NCI-H510A (cell line): ENCODE data around the gene CERS6.
A peak's percentile ranks its signal among the peaks of the same experiment; 100 is the strongest.

Experiments used
- DNase-seq: peaks from one replicate; lab custom pipeline; 2025; lab: John Stamatoyannopoulos, UW

The CERS6 gene

DNA sequence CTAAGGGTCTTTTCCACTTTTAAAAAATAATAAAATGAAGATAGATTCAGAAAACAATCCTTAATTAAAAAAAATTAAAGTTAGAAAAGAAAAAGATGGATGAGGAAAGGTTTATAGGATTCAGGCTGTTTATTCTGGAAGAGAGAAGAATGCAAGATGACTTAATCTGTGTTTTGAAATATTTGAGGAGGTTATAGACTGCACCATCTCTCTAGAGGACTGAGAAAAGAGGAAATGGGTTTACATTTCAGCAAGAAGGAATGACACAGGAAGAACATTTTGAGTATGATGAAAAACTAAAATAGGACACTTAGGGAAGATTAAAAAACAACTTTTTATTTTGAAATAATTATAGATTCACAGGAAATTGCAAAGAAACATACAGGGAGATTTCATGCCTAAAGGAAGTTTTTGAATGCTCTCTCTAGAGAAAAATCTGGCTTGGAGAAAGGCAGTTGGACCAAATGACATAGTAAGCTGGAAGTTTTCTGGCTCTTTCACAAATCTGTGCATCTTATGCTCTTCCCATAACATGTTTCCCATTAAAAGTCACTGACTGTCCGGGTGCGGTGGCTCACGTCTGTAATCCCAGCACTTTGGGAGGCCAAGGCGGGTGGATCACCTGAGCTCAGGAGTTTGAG, 75.0 kb downstream of the CERS6 start:
- DNase-seq: no peak

DNA sequence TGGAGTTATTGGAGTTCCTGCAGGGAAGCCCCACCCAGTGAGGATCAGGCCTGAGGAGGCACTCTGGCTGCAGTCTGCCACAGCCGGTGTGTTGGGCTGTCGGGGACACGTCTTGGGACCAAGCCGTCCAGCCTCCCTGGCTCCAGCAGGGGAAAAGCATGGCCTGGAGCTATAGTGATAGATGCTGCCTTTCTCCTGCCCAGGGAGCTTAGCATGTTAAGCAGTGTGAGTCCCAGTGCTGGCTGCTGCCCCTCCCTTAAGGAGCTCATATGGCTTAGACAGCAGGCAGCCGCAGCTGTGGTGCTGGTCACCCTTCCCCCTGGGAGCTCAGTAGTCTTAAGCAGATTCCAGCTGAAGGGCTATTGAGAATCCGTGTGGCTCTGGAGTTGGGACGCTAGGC, 78.9 kb downstream of the CERS6 start:
- DNase-seq: no peak

- no peak for DNase-seq
These were observed 80.9 kb downstream of the CERS6 start for GRCh38 chr2:168536925-168537466.

DNA sequence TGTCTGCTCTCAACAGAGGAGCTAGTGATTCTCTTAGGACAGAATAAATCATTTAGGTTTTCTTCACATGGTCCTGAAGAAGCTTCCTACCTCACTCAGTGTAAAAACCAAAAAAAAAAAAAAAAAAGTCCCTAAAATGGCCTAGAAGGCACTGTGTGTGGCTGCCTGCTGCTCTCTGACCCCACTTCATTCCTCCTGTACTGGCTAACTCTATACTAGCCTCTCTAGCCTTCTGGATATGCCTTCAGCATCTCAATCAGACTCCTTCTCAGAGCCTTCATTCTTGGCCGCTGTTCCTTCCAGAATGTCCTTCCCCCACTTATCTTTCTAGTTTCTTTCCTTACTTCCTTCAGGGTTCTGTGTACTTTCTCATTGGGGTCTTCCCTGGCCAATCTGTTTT, 82.1 kb downstream of the CERS6 start:
- no peak for DNase-seq

GRCh38 chr2:168538534-168538933, 82.5 kb downstream of the CERS6 start:
- no peak for DNase-seq

DNA sequence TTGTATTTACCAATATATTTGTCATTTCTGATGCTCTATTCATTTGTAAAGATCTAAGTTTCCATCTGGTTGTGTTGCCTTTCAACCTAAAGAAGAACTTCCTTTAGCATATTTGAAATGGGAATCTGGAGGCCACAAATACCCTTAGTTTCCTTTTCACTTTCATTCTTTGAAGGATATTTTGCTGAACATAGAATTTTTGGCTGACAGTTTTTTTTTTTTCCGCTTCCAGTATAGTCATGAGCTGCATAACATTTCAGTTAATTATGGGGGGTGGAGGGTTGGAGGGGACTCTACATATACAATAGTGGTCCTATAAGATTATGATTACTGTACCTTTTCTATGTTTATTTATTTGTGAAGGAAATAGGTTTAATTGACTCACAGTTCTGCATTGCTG, 83.9 kb downstream of the CERS6 start:
- DNase-seq: no peak

- DNase-seq: no peak
These were observed 85.8 kb downstream of the CERS6 start for GRCh38 chr2:168541858-168542257.

GRCh38 chr2:168543037-168543436, 87.0 kb downstream of the CERS6 start:
- DNase-seq: no peak

DNA sequence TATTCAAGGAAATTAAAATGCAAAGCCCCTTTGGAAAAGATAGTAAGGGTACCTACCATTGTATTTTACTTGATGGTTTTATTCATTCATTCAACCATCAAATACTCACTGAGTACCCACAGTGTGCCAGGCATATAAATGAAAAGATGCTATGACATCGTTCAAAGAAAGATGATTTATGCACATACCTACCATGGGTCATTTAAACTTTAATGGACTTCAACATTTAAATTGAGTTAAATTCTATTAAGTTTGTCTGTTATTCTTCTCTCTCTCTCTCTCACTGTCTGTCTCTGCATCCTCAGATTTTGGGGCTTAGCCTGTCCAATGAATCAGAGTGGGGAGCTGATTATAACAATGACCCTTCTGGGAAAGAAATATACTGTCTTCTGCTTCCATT, 87.9 kb downstream of the CERS6 start:
- DNase-seq: no peak

DNA sequence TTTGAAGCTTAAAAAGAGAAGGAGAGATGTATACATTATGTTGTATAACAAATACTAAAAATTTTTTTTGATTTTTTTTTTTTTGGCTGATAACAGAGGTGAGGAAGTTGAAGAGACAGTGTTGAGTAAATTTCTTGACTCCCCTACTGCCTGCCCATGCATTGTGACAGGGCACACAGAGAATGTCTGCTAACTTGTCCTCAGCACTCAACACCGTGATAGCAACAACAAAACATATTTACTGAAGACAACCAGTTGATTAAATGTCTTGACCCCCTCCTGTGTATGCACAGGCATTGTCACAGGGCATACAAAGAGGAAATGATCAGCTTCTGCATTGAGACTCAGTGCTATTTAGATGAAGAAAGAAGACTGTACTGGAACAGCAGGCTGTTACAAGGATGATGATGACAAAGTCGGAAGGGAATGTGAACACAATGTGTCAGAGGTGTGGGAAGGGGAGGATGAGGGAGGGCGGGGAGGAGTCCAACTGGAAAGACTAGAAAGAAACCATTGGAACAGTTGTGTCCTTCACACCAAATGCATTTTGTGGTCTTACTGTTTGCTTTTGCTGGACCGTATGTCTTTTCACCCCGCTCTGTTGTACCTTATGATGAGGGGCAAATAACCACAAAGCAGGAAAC, 89.5 kb downstream of the CERS6 start:
- DNase-seq: no peak

DNA sequence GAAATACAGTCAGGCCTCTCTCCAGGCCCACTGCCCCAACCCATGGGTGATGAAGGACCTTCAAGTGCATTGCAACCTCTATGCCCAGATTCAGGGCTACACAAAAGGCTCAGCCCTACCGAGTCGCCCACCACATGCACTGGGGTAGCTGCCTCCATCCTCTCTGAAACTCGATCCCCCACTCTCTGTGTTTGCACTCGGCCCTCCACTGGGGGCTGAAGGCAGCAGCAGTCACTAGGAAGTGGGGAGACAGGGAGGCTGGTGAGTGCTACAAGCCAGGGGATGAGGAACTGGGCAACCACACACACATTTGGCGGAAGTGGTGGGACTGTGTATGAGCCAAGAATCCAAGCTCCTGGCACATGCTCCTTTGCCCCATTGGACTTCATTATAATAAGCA, 94.6 kb downstream of the CERS6 start:
- no peak for DNase-seq

DNA sequence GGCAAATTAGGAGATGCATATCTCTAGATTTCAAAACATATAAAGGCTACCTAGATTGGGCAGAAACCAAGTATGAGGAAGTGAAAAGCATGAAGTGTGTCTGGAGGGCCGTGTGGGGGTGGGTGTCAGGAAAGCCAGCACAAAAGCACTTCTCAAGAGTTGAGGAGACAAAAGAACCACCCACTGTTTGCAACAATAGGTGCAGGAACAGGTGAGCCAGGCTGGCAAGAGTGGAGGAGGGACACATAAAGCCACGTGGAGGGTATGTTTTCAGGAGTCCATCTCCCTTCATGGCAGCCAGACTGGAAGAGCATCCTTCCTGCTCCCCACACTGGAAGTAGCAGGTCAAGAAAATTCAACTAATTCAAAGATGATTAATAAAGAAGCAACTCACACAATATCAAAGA, 96.4 kb downstream of the CERS6 start:
- peak; percentile 60 for DNase-seq

DNA sequence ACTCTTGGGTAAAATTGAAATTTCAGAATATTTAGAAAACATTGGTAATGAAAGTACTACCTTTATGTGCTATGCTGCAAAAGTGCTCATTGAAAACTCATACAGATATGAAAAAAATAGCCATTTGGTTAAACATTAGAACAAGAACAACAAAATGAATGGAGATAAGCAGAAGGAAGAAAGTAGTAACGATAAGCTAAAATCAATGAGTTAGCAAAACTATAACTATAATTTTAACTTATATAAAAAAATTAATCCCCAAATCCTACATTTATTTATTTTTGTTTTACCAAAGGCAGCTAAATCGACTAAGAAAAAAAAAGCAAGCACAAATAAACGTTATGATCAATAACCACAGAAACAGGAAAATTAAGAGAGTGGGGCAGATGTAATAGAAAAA, 99.2 kb downstream of the CERS6 start:
- no peak for DNase-seq

DNA sequence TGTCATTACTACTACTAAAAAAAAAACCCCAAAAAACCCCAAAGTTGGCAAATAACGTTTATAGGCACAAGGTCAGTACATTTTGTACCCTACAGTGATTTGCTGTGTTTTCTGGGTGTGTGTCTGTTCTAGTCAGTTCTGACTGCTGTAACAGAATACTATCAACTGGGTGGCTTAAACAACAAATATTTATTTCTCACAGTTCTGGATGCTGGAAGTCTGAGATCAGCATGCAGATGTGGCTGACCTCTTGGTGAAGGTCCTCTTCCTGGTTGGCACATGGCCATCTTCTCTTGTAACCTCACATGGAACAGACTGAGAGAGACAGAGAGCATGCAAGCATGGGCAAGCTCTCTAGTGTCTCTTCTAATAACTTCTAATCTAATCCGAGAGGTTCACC, 103.1 kb downstream of the CERS6 start:
- no peak for DNase-seq

GRCh38 chr2:168560817-168561499, 104.9 kb downstream of the CERS6 start:
- no peak for DNase-seq

GRCh38 chr2:168561991-168562390, 105.9 kb downstream of the CERS6 start:
- DNase-seq: no peak

DNA sequence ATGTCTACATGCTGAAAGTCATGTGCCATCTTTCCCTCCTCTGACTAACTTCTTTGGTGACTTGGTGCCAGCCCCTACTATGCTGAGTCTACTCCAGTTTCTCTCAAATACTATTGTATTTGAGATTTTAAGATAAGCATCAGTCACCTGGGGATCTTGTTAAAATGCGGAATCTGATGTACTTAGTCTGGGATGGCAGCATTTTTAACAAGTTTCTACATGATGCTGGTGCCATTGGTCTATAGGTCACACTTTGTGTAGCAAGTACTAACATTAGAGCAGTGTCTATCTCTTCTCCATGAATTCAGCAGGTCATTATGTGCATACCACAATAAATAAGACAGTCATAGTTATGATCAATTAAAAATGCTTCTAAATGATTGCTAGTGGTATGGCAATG, 106.9 kb downstream of the CERS6 start:
- no peak for DNase-seq

DNA sequence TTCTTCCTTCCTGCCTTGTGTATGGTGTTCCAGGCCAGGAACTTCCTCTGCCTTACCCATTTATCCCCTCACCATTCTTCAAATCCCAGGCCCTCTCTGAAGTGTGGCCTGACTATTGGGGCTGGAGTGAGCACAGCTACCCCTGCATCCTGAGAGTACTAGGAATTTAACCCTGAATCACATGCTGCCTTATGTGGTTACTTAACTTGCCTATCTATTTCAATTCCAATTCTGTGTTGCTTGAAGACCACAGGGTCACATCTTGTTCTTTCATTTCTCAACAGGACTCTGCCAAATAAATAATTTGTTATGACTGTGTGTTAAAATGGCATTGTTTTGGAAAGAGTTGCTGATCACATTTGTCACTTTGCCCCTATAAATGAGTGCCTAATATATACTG, 108.6 kb downstream of the CERS6 start:
- no peak for DNase-seq

DNA sequence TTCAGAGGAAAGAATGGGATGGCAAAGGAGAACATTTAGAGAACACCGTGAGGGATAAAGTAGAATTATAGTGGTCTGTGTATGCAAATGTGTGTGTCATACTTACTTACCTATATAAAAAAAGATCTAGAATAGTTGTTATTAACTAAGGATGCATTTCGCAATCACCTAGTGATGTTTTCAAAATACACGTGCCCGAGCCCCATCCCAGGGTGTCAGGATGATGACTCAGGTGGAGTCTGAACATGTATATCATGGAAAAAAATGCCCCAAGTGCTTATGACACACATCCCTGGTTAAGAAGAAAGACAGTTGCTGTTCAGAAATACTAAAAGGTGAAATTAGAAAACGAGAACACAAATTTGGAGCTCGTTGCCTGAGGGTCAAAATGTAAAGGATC, 109.0 kb downstream of the CERS6 start:
- no peak for DNase-seq

GRCh38 chr2:168565512-168565911, 109.4 kb downstream of the CERS6 start:
- no peak for DNase-seq

GRCh38 chr2:168566974-168567665, 111.0 kb downstream of the CERS6 start:
- no peak for DNase-seq

- no peak for DNase-seq
These were observed 111.8 kb downstream of the CERS6 start for GRCh38 chr2:168567836-168568235.
